HG02884 (cell line): ENCODE measurements around the gene BMP6.

ENCODE experiments used
- ATAC-seq: cut with Tn5 transposase; IDR thresholded peaks from one replicate; pipeline ENCODE4 v1.9.1; 2021; ENCODE audit warnings: mild to moderate bottlenecking, moderate library complexity; ENCODE audit not compliant: unreplicated experiment

Gene BMP6

DNA sequence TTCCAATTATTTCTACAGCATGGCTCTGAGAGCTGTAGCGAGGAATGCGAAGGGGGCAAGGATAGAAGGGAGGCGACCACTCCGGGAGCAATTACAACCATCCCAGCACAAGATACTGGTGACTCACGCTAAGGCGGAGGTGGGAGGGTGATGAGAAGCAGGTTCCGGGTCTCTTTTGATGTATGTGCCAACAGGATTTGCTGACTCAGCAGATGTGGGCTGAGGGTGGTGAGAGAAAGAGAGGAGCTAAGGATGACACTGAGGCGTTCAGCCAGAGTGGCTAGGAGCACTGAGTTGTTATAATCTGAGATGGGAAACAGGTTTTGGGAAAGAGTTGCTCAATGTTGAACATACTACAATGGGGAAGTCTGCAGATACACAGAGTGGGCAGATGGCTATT is 194.0 kb downstream of the BMP6 start:
- no peak for ATAC-seq

DNA sequence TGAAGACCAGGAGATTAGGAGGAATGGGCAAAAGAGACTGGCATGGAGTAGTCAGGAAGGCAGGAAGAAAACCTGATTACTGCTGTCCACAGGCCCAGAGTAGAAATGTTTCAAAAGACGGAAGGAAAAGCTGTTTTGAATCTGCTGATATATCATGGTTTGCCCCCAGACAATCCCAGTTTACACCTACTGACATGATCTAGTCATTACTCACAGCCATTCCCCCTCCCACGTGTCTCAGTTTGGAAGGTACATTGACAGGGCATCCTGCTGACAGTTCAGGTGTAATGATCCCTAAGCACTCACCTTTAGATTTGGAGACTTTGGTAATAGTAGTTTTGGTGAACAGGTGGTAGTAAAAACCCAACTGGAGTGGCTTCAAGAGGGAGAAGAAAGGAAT is 194.5 kb downstream of the BMP6 start:
- no peak for ATAC-seq

DNA sequence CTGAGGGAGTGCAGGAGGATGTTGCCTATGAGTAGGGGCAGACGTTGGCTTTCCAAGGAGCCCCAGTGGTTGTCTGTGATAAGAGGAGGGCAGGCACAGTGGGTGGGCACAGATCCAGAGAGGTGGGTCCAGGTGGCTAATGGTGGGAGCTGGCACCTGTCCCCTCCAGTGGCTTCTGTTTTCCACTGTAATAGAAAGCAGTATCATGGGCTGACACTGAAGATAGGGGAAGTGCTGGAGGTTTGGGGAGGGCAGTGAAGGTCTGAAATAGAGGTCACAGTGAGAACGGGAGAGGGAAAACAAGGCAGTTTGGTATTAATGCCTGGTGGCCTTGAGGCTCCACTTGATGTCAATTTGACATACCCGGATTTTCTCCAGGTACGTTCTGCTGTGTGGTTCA is 195.1 kb downstream of the BMP6 start:
- no peak for ATAC-seq

DNA sequence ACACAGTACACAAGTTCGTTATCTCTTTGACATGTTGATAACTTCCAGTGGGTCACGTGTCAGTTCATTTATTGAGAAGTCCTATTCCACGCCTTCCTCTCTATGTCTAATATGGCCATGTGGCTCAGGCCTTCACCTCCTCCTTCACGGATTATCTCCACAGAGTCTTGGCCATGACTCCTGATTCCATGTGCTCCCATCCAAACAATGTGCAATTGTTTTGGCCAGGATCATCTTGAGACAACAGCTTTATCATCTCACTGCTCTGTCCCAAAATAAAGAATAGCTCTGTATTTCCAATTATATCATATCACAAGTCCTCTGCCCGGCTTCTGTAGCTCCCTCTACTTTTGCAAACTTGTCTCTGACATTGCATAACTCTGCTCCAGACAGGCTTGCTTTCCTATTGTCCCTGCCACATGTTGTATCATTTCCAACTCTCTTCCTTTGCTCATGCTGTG is 195.8 kb downstream of the BMP6 start:
- no peak for ATAC-seq

DNA sequence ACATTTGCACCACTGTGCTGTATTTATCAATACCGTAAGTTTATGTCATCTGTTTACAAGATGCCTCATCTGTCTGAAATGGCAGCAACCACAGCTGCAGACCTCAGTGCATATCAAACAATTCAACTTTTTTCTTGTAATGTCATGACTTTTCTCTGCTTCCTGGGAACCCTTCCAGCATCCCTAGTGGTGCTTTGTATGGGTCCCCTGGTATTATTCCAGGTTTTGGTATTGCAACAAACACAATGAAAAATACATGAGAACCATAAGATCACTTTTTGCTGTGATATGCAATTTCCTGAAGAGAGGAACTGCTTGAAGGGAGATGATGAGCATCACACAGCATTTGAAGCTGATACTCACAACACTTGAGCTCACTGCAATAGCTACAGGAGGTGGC is 196.7 kb downstream of the BMP6 start:
- ATAC-seq, result no peak

DNA sequence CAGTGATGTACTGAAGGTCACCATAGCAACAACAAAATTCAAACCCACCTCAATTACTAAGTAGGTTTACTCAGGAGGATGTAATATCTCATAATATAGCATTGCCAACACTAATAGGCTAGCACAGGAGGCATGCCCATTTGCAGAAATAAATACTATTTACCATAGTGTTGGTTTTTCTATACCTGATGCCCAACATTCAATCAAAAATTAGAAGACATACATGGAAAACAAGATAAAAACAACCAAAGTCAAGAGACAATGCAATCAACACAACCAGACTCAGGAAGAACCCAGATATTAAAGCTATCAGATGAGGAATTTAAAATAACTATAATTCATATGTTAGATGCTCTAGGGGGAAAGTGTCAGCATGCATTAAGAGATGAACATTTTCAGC is 199.0 kb downstream of the BMP6 start:
- no peak for ATAC-seq
